HCT116 (cell line): ENCODE measurements around the gene SCRN1. TPM values are rescaled to one million over a fixed set of nuclear protein-coding genes. Genes with fewer than 3 reads are reported as not detected.

ENCODE experiments used
- ATAC-seq: fragments of 200-7000 bp; cut with Tn5 transposase; 2 replicates; pipeline ENCODE4 v1.9.1; 2020; ENCODE audit warnings: mild to moderate bottlenecking, moderate library complexity
- BruUV-seq: library from RNA; stranded (reverse); fragments of 400-500 nt; replicated peaks from 2 replicates; lab custom pipeline; 2021; lab: Mats Ljungman, UMichigan
- CTCF ChIA-PET: fragments of 300-600 bp; sonication (Branson Sonifier 250); formaldehyde crosslinking; loops from one replicate; lab custom pipeline; 2021; ENCODE audit warnings: antibody characterized with exemption; lab: Charles Lee
- POLR2A ChIA-PET: fragments of 300-600, 350-600 bp; sonication (Branson Sonifier 250); formaldehyde crosslinking; loops from one replicate; lab custom pipeline; 2021; ENCODE audit warnings: antibody characterized with exemption; lab: Charles Lee
- RAD21 ChIA-PET, 2 experiments: fragments of 300-600 bp; sonication (Branson Sonifier 250); formaldehyde crosslinking; loops; one replicate each; lab custom pipeline; 2023; ENCODE audit warnings: low total read pairs in 2 of 2; ENCODE audit not compliant: uncharacterized antibody in 2 of 2, unreplicated experiment in 2 of 2, low non-redundant PET in 1 of 2; lab: Charles Lee
- DNase-seq: peaks from one replicate; pipeline ENCODE4 v3.0.0-alpha.2; 2010; ENCODE audit warnings: low read depth, low spot score
- H2AFZ ChIP-seq: fragments of 200-600 bp; shearing (Covaris generic), sonication (generic); 2 replicates; pipeline ENCODE4 v1.6.1; 2017; ENCODE audit warnings: low read depth, mixed run types, mixed read lengths, antibody characterized with exemption, low read length; ENCODE audit not compliant: poor library complexity, severe bottlenecking
- H3K27ac ChIP-seq: 2 replicates; pipeline ENCODE4 v1.5.1; 2012; ENCODE audit warnings: low read depth, low read length
- H3K27me3 ChIP-seq: fragments of 200-600 bp; sonication (generic); 2 replicates; pipeline ENCODE4 v1.6.1; 2016; ENCODE audit warnings: mixed run types, low read length, mixed read lengths; ENCODE audit not compliant: insufficient read depth
- H3K36me3 ChIP-seq, 2 experiments: fragments of 200-500 bp in 1 of 2; fragments of 200-600 bp in 1 of 2; sonication (Bioruptor generic) in 1 of 2; sonication (generic) in 1 of 2; 2 replicates each; pipeline versions ENCODE4 v1.5.1 to v1.6.1; 2014 to 2016; ENCODE audit warnings: low read length in 2 of 2, inconsistent platforms in 1 of 2, mixed read lengths in 1 of 2, mixed run types in 1 of 2; ENCODE audit not compliant: insufficient read depth in 2 of 2, control insufficient read depth in 1 of 2
- H3K4me1 ChIP-seq, 2 experiments: fragments of 200-600 bp in 1 of 2; sonication (generic) in 1 of 2; 2 replicates each; pipeline versions ENCODE4 v1.5.1 to v1.6.1; 2012 to 2017; ENCODE audit warnings: low read length in 2 of 2, inconsistent platforms in 1 of 2, mild to moderate bottlenecking in 1 of 2, mixed read lengths in 1 of 2, mixed run types in 1 of 2, moderate library complexity in 1 of 2; ENCODE audit not compliant: insufficient read depth in 2 of 2, control insufficient read depth in 1 of 2
- H3K4me2 ChIP-seq: fragments of 200-600 bp; sonication (generic); 2 replicates; pipeline ENCODE4 v1.6.1; 2017; ENCODE audit warnings: mixed run types, low read length, mixed read lengths
- H3K4me3 ChIP-seq, 2 experiments: fragments of 200-600 bp in 1 of 2; sonication (generic) in 1 of 2; replicated peaks in 1 of 2; 2 replicates each; pipeline ENCODE4 v1.5.1; 2011 to 2016; ENCODE audit warnings: low read length in 2 of 2, control low read depth in 1 of 2, low read depth in 1 of 2, mild to moderate bottlenecking in 1 of 2, mixed read lengths in 1 of 2, mixed run types in 1 of 2
- H3K79me2 ChIP-seq: fragments of 200-600 bp; sonication (generic); 2 replicates; pipeline ENCODE4 v1.6.1; 2017; ENCODE audit warnings: mild to moderate bottlenecking, mixed run types, low read length, moderate library complexity, mixed read lengths; ENCODE audit not compliant: insufficient read depth
- H3K9ac ChIP-seq: fragments of 200-600 bp; sonication (generic); 2 replicates; pipeline ENCODE4 v1.6.1; 2016; ENCODE audit warnings: low read length, mixed read lengths
- H3K9me2 ChIP-seq: fragments of 200-600 bp; sonication (generic), shearing (Covaris generic); 2 replicates; pipeline ENCODE4 v1.6.1; 2017; ENCODE audit warnings: mixed run types, mild to moderate bottlenecking, moderate library complexity; ENCODE audit not compliant: insufficient read depth
- H3K9me3 ChIP-seq, 2 experiments: fragments of 200-500 bp in 1 of 2; fragments of 200-600 bp in 1 of 2; sonication (Bioruptor generic) in 1 of 2; sonication (generic) in 1 of 2; 2 replicates each; pipeline ENCODE4 v1.6.1; 2014 to 2017; ENCODE audit warnings: low read length in 2 of 2, mixed read lengths in 2 of 2, inconsistent platforms in 1 of 2, low read depth in 1 of 2, mild to moderate bottlenecking in 1 of 2, mixed run types in 1 of 2, moderate library complexity in 1 of 2; ENCODE audit not compliant: control insufficient read depth in 1 of 2, insufficient read depth in 1 of 2
- H4K20me1 ChIP-seq: fragments of 200-600 bp; sonication (generic), shearing (Covaris generic); 2 replicates; pipeline ENCODE4 v1.6.1; 2017; ENCODE audit warnings: mixed run types, mild to moderate bottlenecking, moderate library complexity; ENCODE audit not compliant: insufficient read depth
- CBX3 ChIP-seq: IDR thresholded peaks from 2 replicates; pipeline ENCODE4 v1.6.1; 2012; ENCODE audit warnings: low read depth
- EZH2 ChIP-seq: fragments of 200-600 bp; sonication (generic); IDR thresholded peaks from 2 replicates; pipeline ENCODE4 v1.6.1; 2017; ENCODE audit warnings: antibody characterized with exemption, mixed run types
- SIN3A ChIP-seq: IDR thresholded peaks from 2 replicates; pipeline ENCODE4 v1.6.1; 2012; ENCODE audit warnings: low read depth
- intact Hi-C: fragments of 100-400 bp; cut with micrococcal nuclease; formaldehyde crosslinking; loops from 2 replicates; pipeline ENCODE4 v1.10.0; 2022
- total RNA-seq: library from RNA; stranded (reverse); gene quantifications from one replicate; pipeline ENCODE4 v1.2.1, GENCODE V29; 2021; ENCODE audit not compliant: unreplicated experiment

The SCRN1 gene
- total RNA-seq, 1 experiment from 2014 or later, result 76.8 TPM

DNA sequence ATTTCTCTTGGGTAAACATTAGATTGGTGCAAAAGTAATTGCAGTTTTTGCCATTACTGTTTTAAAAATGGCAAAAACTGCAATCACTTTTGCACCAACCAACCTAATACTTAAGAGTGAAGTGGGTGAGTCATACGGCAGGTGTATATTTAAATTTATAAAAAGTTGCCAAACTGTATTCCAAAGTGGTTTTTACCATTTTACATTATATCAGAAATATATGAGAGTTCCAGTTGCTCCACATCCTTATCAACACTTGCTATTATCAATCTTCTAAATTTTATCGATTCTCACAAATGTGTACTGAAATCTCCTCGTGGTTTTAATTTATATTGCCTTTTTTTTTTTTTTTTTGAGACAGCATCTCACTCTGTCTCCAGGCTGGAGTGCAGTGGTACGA is 3.5 kb upstream of the SCRN1 start:
- ChIA-PET POLR2A (no interaction called here), CTCF (interaction anchor here (1.1 kb wide), 1 partner anchor 16 kb away, joined by 4 read pairs; no protein-coding TSS in a partner anchor), RAD21 (no interaction called here)
- Histone ChIP-seq H3K4me1 (peaks cover 6 to 19% of the 10 kb centered on the region in 2 experiments), H3K9me3 (0 out of 4 replicates have a peak, but pooled peaks cover 5 to 7% of the 10 kb centered on the region in 2 experiments), H3K27ac (no peak overlapping the region), H4K20me1 (no peaks in the 10 kb centered on the region), H3K36me3 (no peaks in the 10 kb centered on the region), H2AFZ (no peak overlapping the region), H3K4me2 (no peak overlapping the region), H3K9me2 (no peaks in the 10 kb centered on the region), H3K27me3 (no peaks in the 10 kb centered on the region), H3K9ac (no peak overlapping the region), H3K4me3 (no peak overlapping the region), H3K79me2 (peaks cover 13% of the 10 kb centered on the region)
- intact Hi-C loops, result no loop called here
- no peak for ATAC-seq
- DNase-seq, result no peak
- BruUV-seq, result no TSS peak
- TF ChIP-seq EZH2 (no peak), CBX3 (peak; percentile 58; the same call in 1 of the 2 replicates), SIN3A (no peak)

DNA sequence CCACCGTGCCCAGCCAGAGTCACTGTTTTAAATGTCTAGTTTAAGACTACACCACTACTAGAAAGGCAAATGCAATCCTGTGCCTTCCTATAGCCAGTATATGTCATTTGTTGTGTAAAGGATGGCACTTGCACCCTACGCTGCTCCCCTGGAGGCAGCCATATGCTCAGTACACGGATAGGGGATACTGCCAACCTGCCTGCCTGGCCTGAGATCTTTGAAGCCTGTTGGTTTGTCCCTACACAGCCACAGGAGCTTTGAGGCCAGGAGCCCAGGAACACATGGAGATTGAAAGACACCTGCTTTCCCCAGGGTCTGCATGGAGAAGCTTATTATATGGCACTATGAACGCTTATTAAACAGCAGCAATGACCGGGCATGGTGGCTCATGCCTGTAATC is 2.3 kb upstream of the SCRN1 start:
- DNase-seq (no peak), ATAC-seq (no peak)
- no peak overlapping the region for H3K4me2 ChIP-seq
- H3K27ac ChIP-seq, result no peak overlapping the region
- BruUV-seq, result no TSS peak
- H2AFZ ChIP-seq, result no peak overlapping the region
- CTCF ChIA-PET, result interaction anchor here (1.1 kb wide), 1 partner anchor 14 kb away, joined by 4 read pairs; no protein-coding TSS in a partner anchor
- POLR2A ChIA-PET, result no interaction called here
- intact Hi-C loops, result no loop called here
- H3K9me3 ChIP-seq, result 0 out of 4 replicates have a peak, but pooled peaks cover 5 to 7% of the 10 kb centered on the region in 2 experiments
- TF ChIP-seq SIN3A, result no peak
- no peak overlapping the region for H3K4me3 ChIP-seq
- no peaks in the 10 kb centered on the region for H3K36me3 ChIP-seq
- peaks cover 11 to 31% of the 10 kb centered on the region in 2 experiments for H3K4me1 ChIP-seq
- H4K20me1 ChIP-seq, result no peaks in the 10 kb centered on the region
- H3K79me2 ChIP-seq, result peaks cover 22% of the 10 kb centered on the region
- no peak overlapping the region for H3K9ac ChIP-seq
- no peaks in the 10 kb centered on the region for H3K27me3 ChIP-seq
- RAD21 ChIA-PET, result no interaction called here
- H3K9me2 ChIP-seq, result no peaks in the 10 kb centered on the region
